GM10266 (cell line): ENCODE data around the gene ST3GAL3.
A peak's percentile ranks its signal among the peaks of the same experiment; 100 is the strongest.

Source experiments
- DNase-seq: peaks from one replicate; pipeline ENCODE4 v3.0.0; 2012; ENCODE audit errors: extremely low spot score
- CTCF ChIP-seq: IDR thresholded peaks from 2 replicates; pipeline ENCODE4 v1.5.1; 2012; ENCODE audit warnings: mild to moderate bottlenecking, low read depth; ENCODE audit not compliant: control insufficient read depth, insufficient read depth; ENCODE audit errors: missing control alignments

The ST3GAL3 gene

GRCh38 chr1:43925846-43926245, 218.5 kb downstream of the ST3GAL3 start:
- DNase-seq, result no peak
- TF ChIP-seq CTCF, result no peak

GRCh38 chr1:43930168-43930948, 223.0 kb downstream of the ST3GAL3 start:
- TF ChIP-seq CTCF, result peak; percentile 47
- DNase-seq, result no peak

GRCh38 chr1:43930949-43931275, 223.6 kb downstream of the ST3GAL3 start:
- no peak for TF ChIP-seq CTCF
- no peak for DNase-seq

GRCh38 chr1:43931711-43932660, 224.7 kb downstream of the ST3GAL3 start:
- DNase-seq, result no peak
- no peak for TF ChIP-seq CTCF

GRCh38 chr1:43932786-43933385, 225.6 kb downstream of the ST3GAL3 start:
- no peak for TF ChIP-seq CTCF
- no peak for DNase-seq

- peak; percentile 47 for DNase-seq
- TF ChIP-seq CTCF, result no peak
Observed at GRCh38 chr1:43933386-43934100, 226.2 kb downstream of the ST3GAL3 start, which contains the start of gene ARTN. Gene ARTN, plus strand, starts transcription at chr1:43933801. Its CDS starts 1,856 bp downstream, at chr1:43935657.
